ENCODE data around the gene MTHFD1L.

GRCh38 chr6:151012321-151013294 is 147.1 kb downstream of the MTHFD1L start:
- TF ChIP-seq CTCF (IDR thresholded peaks at IDR 0.05) (no peak), POLR2A (IDR thresholded peaks at IDR 0.05) (no peak)
